Measurements from ENCODE around the gene PHF10. TPM values are rescaled to one million over a fixed set of nuclear protein-coding genes. Genes with fewer than 3 reads are reported as not detected.

PHF10 gene
- total and polyA plus RNA-seq, 2 of the 4 experiments (the other 2 are of a cell fraction) = 7.3 to 15.9 TPM

GRCh38 chr6:169755162-169755561 is 30.9 kb upstream of the PHF10 start:
- dilution Hi-C loops (cut with HindIII; ENCODE audit: low sequenced_read_pairs, unreplicated experiment) (no loop called here), in situ Hi-C loops (cut with MboI; ENCODE audit: low sequenced_read_pairs) (no loop called here), intact Hi-C loops (cut with micrococcal nuclease) (no loop called here)
- ATAC-seq (ENCODE audit: low read depth) = no peak
- ChIA-PET POLR2A (ENCODE audit: unreplicated experiment) (no interaction called here), CTCF (no interaction called here)
- H4K91ac ChIP-seq (ENCODE audit: insufficient read depth, low read depth, low read length) = no peak overlapping the region
- no peak for DNase-seq
- 100% methylated on average over 1 of the region's 6 CpGs; no CpG with 5 or more reads in 1 of the 2 experiments for WGBS, 2 experiments (ENCODE audit: extremely low coverage in 2 of 2, insufficient read length in 1 of 2)
- no peak overlapping the region for H2AK5ac ChIP-seq (ENCODE audit: low read depth, low read length)
- peaks cover 20 to 26% of the 10 kb centered on the region in 2 experiments for H3K79me1 ChIP-seq (ENCODE audit: low read depth in 1 of 2, low read length in 2 of 2)
- no peak overlapping the region for H4K8ac ChIP-seq (ENCODE audit: low read depth in 2 of 2, low read length in 2 of 2)
- H2BK5ac ChIP-seq (ENCODE audit: low read depth, low read length, poor library complexity, severe bottlenecking) = no peak overlapping the region
- no peak overlapping the region for H2AFZ ChIP-seq (replicated peaks; ENCODE audit: low read length, poor library complexity)
- H3K18ac ChIP-seq (ENCODE audit: low read depth, low read length) = no peak overlapping the region
- H3K9ac ChIP-seq (ENCODE audit: low read depth, low read length) = no peak overlapping the region
- no peak overlapping the region for H3K4ac ChIP-seq (ENCODE audit: low read depth, low read length)
- no peak overlapping the region for H3K23ac ChIP-seq (ENCODE audit: low read depth, low read length)
- no peak overlapping the region for H3K56ac ChIP-seq (ENCODE audit: extremely low read depth, insufficient read depth, low read length)
- BruUV-seq (replicated peaks) = no TSS peak
- H4K5ac ChIP-seq (ENCODE audit: low read depth, low read length) = no peak overlapping the region
- H2BK120ac ChIP-seq (ENCODE audit: low read depth, low read length) = no peak overlapping the region
- no peak for TF ChIP-seq USF2 (IDR thresholded peaks at IDR 0.05; ENCODE audit: low read depth, low read length)
- H3K27me3 ChIP-seq (ENCODE audit: control insufficient read depth, insufficient read depth, low read length) = no peaks in the 10 kb centered on the region
- H3K14ac ChIP-seq (replicated peaks; ENCODE audit: low read depth, low read length) = no peak overlapping the region
- H3K9me3 ChIP-seq (ENCODE audit: control insufficient read depth, insufficient read depth, low read length) = no peaks in the 10 kb centered on the region
- no peak overlapping the region for H2AK9ac ChIP-seq (replicated peaks; ENCODE audit: low read depth, low read length, poor library complexity)
- H3K36me3 ChIP-seq (ENCODE audit: control insufficient read depth, insufficient read depth, low read length) = peaks cover 22% of the 10 kb centered on the region
- peaks cover 4% of the 10 kb centered on the region; the same call in 1 of the 2 replicates for H3K4me1 ChIP-seq (ENCODE audit: control insufficient read depth, insufficient read depth, low read length)
- H3K4me2 ChIP-seq (ENCODE audit: low read depth, low read length) = no peak overlapping the region
- H2BK15ac ChIP-seq (ENCODE audit: low read depth, low read length) = no peak overlapping the region
- 0 out of 2 replicates have a peak, but pooled peaks cover 3% of the 10 kb centered on the region for H3K9me1 ChIP-seq (ENCODE audit: insufficient read depth, low read length)
- no peaks in the 10 kb centered on the region for H4K20me1 ChIP-seq (ENCODE audit: insufficient read depth, low read length)
- no peak overlapping the region for H3K4me3 ChIP-seq (ENCODE audit: insufficient read depth, low read depth, low read length)
- H3K27ac ChIP-seq (ENCODE audit: insufficient read depth, low read length) = no peak overlapping the region
- no peak overlapping the region for H2BK20ac ChIP-seq (ENCODE audit: low read depth, low read length)

Measured in IMR-90 (cell line).